Posterior cingulate gyrus (tissue), 11 donors: ENCODE measurements around the gene BIRC3.
"Not testable (repeated sequence)": the region's sequence is repeated elsewhere in the genome, so short reads cannot be mapped to it uniquely, and the experiment has no call there.

Experiments
- DNase-seq, 10 donors: peaks; one replicate each; pipeline versions ENCODE4 v3.0.0 to v3.0.0-alpha.2; 2020 to 2021; ENCODE audit warnings: mixed read lengths in 3 of 10
- intact Hi-C: fragments of 100-400 bp; cut with DNase I; formaldehyde crosslinking; loops from one replicate; pipeline ENCODE4 v1.15.1; 2023

BIRC3 gene

DNA sequence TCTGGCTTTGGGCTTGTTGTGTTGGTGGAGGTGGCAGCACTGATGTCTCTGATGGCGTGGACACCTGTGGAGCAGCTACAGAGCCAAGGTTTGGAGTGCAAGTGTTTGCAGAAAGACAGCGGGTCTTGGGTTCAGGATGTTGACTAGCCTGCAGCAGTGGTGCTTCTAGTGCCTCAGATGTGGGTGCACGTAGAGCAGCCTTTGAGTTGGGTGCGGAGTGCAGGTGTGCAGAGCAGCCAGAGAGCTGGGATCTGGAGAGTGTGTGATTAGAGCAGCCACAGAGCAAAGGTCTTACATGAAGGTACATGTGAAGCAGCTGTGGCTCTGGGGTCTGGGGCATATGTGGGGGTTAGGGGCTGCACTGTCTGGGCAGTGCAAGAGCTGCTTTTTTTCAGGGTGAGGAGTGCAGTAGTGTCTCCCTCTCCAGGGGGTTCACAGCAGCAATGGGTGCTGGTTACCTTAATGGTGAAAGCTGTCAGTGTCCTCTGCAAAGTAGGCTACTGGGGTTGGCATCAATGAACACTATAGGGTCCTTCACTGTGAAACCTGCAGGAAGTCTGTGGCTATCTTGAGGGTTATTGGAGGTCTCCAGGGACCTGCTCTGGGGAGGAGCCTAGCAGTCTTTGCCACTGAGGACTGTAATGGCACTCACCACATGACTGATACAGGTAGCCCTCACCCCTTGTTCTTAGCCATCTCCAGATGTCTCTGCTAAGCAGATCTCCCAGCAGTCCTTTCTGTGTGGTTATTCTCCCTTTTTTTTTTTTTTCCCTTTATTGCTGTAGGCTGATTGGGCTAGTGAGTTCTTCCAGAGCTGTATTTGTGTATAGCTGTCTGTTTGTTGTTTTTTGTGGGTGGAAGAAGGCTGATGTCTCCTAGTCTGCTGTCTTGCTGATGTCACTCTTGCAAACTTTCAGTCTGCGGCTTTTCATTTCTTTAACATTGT, 44.1 kb downstream of the BIRC3 start:
- intact Hi-C loops: no loop called here
- DNase-seq: peak in 1 of 10 donors; percentile 17

DNA sequence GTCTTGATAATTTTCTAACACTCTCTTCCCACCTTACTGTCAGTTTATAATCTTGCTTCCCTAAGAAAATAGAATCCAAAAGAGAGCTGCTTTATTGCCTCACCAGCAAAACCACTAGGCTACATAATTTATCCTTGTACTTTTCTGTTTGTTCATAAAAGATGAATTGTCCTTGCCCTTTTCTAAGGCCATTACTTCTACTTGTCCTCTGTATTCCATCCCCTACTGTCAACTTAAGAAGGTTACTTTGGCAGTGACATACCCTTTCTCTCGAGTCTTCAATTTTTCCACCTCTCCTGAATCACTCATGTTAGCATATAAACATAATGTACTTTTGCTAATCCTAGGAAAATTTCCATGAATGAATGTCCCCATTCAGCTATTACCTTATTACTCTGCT, 47.7 kb downstream of the BIRC3 start:
- DNase-seq: no peak
- intact Hi-C loops: loop anchor here (5.0 kb wide), 1 partner anchor 247 kb away; no protein-coding TSS in a partner anchor

DNA sequence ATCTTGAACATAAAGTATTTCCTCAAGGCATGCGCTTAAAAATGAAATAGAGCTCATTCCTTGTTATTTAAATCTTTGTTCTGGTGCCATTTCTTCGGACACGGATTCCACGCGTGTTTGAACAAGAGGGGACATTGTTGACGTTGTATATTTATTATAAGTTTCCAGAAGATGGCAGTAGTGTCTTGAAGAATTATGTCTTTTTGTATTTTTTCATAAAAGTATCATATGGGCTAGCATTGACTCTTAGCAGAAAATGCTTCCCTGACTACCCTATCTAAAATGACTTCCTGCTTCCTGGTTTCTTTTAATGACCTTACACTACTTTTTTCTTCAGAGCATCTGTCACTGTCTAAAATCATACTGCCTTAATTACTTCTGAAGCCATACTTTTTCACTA, 50.1 kb downstream of the BIRC3 start:
- intact Hi-C loops: loop anchor here (1.0 to 5.0 kb wide), 2 partner anchors 128 to 245 kb away; no protein-coding TSS in a partner anchor
- DNase-seq: no peak

DNA sequence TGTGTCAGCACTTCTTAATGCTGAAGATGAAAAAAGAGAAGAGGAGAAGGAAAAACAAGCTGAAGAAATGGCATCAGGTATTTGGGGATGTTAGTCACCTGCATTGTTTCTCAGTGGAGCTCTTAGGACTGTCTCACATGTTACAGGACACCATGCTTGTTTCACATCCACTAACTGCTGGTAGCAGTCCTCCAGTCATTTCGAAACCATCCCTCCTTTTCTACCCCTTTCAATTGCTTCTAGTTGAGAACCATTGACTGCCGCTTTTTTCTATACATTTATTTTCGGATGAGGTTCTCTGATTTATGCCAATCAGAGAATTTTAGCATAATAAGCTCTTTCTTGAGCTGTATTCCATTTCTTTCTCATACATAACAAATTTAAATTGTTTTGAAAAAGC, 51.2 kb downstream of the BIRC3 start:
- no peak for DNase-seq
- intact Hi-C loops: loop anchor here (5.0 kb wide), 1 partner anchor 244 kb away; no protein-coding TSS in a partner anchor

DNA sequence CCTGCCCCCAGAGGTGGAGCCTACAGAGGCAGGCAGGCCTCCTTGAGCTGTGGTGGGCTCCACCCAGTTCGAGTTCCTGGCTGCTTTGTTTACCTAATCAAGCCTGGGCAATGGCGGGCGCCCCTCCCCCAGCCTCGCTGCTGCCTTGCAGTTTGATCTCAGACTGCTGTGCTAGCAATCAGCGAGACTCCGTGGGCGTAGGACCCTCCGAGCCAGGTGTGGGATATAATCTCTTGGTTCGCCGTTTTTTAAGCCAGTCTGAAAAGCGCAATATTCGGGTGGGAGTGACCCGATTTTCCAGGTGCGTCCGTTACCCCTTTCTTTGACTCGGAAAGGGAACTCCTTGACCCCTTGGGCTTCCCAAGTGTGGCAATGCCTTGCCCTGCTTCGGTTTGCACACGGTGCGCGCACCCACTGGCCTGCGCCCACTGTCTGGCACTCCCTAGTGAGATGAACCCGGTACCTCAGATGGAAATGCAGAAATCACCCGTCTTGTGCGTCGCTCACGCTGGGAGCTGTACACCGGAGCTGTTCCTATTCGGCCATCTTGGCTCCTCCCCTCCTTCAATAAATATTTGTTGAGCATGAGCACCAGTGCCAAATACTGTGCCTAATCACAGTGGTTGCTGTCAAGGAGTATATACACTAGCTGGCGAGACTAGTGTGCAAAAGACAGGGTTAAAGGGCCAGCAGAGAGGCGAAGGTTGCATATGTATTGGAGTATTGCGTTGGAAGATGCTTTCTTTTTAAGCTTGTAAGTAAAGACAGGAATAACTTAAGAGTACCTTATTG, 57.5 kb downstream of the BIRC3 start:
- intact Hi-C loops, DNase-seq: not testable (repeated sequence)

DNA sequence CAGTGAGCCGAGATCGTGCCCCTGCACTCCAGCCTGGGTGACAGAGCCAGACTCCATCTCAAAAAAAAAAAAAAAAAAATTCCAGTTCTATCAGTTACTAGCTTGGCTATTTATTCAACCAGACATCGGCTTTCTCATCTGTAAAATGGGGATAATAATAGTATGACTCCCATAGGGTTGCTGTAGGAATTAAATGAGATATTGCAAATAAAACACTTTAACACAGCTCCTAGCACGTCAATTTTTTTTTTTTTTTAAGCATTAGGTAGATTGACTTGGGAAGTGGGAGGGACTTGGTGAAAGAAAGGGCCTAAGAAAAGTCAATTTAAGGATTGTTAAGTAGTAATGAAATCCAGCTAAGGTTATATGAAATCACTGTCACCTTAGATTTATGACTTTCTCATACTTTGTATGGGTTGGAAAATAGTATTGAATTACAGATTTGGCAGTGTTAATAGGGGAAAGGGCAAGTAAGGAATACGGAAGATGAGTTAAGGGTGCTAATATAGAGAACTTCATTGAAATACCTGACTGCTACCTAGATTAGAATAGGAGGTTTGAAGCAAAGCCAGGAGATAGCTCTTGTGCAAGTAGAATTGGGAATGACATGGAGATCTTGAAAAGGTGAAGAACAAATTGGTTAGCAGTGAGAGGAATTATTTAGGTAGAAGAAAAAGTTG, 58.6 kb downstream of the BIRC3 start:
- intact Hi-C loops: no loop called here
- DNase-seq: no peak

DNA sequence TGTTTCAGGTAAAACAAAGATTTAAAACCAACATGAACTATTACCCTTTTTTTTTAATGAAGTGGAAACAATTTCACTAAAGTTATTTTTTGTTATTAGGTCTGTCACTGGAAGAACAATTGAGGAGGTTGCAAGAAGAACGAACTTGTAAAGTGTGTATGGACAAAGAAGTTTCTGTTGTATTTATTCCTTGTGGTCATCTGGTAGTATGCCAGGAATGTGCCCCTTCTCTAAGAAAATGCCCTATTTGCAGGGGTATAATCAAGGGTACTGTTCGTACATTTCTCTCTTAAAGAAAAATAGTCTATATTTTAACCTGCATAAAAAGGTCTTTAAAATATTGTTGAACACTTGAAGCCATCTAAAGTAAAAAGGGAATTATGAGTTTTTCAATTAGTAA, 60.6 kb downstream of the BIRC3 start:
- no peak for DNase-seq
- intact Hi-C loops: no loop called here

DNA sequence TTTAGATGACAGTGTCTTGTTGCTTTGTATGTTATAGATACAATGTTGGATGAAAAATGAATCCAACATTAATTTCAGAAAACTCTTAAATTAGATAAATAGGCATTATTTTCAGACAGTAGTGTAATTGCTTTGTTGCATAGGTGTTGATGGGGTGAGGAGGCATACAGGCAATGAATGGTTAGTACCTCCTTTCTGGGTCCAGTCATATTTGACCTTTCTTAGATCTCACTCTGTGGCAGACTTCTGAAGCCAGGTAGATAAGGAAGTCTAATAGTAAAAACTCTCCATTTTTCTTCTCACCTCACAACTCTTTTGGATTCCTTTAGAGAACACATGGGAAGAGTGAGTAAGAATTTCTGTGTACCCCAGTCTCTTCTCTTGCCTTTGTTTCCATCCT, 61.5 kb downstream of the BIRC3 start:
- intact Hi-C loops: no loop called here
- no peak for DNase-seq

DNA sequence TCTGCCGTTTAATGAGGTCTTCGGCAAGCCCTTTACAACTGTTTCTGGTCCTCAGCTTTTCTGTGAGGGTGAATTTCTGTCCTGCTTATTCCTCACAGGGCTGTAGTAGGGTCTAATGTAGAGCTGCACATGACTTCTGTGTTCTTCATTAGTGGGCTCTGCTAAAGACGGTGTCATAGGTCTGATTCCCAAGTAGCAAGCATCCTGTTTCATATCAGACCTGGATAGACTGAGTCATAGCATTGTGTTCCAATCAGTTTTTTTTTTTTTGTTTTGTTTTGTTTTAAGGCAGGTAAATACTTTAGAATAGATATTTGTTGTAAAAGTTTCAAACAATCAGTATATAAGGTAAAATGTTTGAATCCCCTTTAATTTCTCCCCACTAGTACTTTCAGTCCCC, 65.1 kb downstream of the BIRC3 start:
- no peak for DNase-seq
- intact Hi-C loops: no loop called here

DNA sequence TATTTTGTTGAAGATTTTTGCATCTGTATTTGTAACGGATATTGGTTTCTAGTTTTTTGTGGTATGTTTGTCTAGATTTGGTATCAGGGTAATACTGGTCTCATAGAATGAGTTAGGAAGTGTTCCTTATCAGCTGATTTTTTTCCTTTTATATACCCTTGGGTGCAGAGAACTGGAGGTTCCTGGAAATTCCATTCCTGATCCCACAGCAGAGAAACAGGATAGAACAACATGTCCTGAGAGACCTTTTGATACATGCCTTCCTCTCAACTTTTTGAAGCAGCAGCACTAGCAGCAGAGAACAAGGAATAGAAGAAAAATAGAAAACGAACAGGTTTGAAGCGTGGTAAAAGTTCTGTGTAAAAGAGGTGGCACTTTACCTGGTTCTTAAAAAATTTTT, 66.6 kb downstream of the BIRC3 start:
- DNase-seq: no peak
- intact Hi-C loops: no loop called here

DNA sequence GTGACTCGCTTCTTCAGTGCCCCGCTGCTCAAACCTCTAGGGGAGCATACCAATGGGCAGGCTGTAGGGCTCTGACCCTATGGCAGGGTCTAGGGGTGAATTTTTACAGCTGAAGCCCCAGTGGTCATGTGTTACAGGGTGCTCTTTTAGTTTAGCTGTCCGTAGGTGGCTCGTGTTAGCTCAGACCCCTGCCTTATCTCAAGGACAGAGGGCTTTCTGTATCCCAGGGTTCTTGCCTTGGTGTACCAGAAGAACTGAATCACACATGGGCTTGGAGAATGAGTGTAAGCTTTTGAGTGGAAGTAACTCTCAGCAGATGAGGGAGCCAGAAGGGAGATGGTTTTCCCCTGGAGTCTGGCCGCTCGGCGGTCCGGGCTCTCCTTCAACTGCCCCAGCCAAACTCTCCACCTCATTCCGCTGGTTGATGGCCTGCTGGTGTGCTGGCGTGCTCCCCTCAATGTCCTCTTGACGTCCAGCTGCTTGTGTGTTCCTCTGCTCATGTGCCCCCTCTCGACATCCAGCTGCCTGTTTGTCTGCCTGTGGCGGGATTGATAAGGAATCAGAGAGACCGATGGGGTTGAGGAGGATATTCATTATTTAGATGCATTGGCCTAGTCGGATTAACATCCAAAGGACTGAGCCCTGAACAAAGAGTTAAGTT, 67.3 kb downstream of the BIRC3 start:
- intact Hi-C loops: no loop called here
- DNase-seq: peak in 1 of 10 donors; percentile 43

DNA sequence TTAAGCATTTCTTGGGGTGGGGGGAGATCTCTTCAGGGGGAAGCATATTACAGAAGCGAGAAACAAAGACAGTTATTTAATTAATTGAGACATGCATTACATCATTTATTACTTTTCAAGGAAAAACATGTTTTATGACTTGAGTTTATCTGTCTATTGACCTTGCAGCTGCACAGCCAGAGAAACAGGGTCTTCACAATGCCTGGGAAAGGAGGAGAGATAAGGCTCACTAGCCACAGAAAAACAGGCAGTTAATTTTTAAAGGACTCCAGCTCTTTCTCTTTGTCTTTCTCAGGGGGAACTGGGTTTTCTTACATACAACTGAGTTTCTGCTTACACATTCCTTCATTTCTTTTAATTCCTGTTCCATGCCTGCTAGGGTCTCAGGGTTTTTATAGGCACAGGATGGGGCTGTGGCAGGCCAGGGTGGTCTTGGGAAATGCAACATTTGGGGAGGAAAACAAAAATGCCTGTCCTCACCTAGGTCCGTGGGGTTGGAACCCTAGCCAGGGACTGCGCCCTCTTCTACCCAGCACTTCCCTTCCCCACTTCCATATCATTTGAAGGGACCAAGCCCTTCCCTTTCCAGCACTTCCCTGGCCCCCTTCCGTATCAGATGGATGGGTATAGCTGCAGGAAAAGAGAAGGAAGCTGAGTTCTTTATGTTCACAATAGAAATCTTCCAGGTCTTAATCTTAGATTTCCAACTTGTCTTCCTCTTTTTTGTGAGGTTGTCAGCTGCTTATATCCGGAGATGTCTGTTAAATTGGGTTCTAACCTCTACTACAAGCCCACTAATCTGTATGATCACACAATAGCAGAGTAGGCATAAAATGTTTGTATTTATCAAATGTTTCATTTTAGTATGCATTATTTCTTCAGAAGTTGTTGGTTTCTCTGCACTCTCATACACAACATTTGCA, 68.1 kb downstream of the BIRC3 start:
- DNase-seq: peak in 1 of 10 donors; percentile 57
- intact Hi-C loops: no loop called here

DNA sequence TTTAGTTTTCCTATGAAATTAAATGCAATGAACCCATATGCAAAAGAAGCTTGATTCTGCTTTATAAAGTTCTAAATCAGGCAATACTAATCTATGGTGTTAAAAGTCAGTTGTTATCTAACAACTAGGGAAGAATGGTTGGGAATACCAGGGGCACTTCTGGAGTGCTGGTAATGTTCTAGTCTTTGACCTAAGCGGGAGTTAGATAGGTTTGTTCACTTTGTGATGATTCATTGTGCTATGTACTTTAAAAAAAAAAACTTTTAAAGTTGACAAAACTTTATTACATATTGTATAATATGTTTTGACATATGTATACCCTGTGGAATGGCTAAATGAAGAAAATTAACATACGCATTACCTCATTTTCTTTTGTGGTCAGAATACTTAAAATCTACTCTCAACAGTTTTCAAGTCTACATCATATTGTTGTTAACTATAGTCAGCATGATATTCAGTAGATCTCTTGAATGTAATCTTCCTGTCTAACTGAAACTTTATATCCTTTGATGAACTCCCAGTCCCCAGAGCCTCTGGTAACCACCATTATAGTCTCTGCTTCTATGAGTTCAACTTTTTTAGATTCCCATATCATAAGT, 69.0 kb downstream of the BIRC3 start:
- intact Hi-C loops: no loop called here
- no peak for DNase-seq

DNA sequence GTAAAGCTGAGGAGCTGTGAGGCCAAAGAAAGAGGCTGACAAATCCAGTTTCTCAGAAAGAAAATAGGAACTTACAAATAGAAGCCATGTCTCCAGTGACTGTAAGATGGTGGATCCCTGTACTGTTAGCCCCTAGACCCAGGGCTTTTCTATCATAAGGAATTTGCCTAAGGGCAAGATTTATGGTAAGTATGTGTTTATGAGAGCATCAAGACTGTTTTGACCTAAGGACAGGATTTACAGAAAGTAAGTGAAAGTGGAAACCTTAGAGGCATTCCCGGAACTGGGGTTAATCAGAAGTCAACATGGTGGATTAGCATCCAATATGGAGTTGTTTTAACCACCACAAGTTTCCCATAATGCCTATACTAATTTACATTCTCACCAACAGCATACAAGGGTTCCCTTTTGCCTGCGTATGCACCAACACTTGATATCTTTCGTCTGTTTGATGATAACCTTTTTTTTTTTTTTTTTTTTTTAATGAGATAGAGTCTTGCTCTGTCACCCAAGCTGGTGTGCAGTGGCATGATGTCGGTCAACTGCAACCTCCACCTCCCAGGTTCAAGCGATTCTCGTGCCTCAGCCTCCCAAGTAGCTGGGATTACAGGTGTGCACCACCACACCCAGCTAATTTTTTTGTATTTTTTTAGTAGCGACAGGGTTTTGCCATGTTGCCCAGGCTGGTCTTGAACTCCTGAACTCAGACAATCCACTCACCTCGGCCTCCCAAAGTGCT, 69.9 kb downstream of the BIRC3 start:
- intact Hi-C loops: no loop called here
- DNase-seq: no peak
